IMR-90 (cell line): Measurements from ENCODE around the gene DNMT3A. TPM values are rescaled to one million over a fixed set of nuclear protein-coding genes. Genes with fewer than 3 reads are reported as not detected.

ENCODE experiments used
- ATAC-seq: fragments of 200-7000 bp; cut with Tn5 transposase; 2 replicates; pipeline ENCODE4 v1.9.1; 2020; ENCODE audit warnings: low read depth, mild to moderate bottlenecking, moderate library complexity
- BruUV-seq: library from RNA; stranded (reverse); fragments of 400-500 nt; replicated peaks from 2 replicates; lab custom pipeline; 2021; lab: Mats Ljungman, UMichigan
- CTCF ChIA-PET: fragments of 300-600 bp; formaldehyde crosslinking; extraction: SDS; loops from one replicate; lab custom pipeline; 2021; ENCODE audit warnings: antibody characterized with exemption; lab: Yijun Ruan, JAX
- POLR2A ChIA-PET: fragments of 300-600 bp; sonication (Branson Sonifier 250); formaldehyde crosslinking; loops from one replicate; lab custom pipeline; 2022; ENCODE audit warnings: antibody characterized with exemption; ENCODE audit not compliant: unreplicated experiment; lab: Charles Lee
- DNase-seq: peaks from one replicate; pipeline ENCODE4 v3.0.0; 2013
- H2AFZ ChIP-seq: replicated peaks from 2 replicates; pipeline ENCODE3; 2013; ENCODE audit warnings: low read length, mild to moderate bottlenecking; ENCODE audit not compliant: poor library complexity
- H2AK5ac ChIP-seq: 2 replicates; pipeline ENCODE4 v1.6.1; 2013; ENCODE audit warnings: low read depth, low read length, inconsistent platforms
- H2AK9ac ChIP-seq: replicated peaks from 2 replicates; pipeline ENCODE3; 2013; ENCODE audit warnings: mild to moderate bottlenecking, low read depth, low read length, moderate library complexity; ENCODE audit not compliant: poor library complexity
- H2BK120ac ChIP-seq: 2 replicates; pipeline ENCODE4 v1.6.1; 2013; ENCODE audit warnings: low read depth, low read length, inconsistent platforms
- H2BK15ac ChIP-seq: 3 replicates; pipeline ENCODE4 v1.6.1; 2013; ENCODE audit warnings: low read depth, low read length, inconsistent platforms
- H2BK20ac ChIP-seq: 2 replicates; pipeline ENCODE4 v1.6.1; 2013; ENCODE audit warnings: low read depth, mild to moderate bottlenecking, inconsistent platforms, low read length, moderate library complexity
- H2BK5ac ChIP-seq: 2 replicates; pipeline ENCODE4 v1.6.1; 2013; ENCODE audit warnings: mild to moderate bottlenecking, low read depth, low read length, inconsistent platforms; ENCODE audit not compliant: poor library complexity, severe bottlenecking
- H3K14ac ChIP-seq: replicated peaks from 2 replicates; pipeline ENCODE4 v1.6.1; 2013; ENCODE audit warnings: low read depth, low read length, inconsistent platforms
- H3K18ac ChIP-seq: 2 replicates; pipeline ENCODE4 v1.6.1; 2013; ENCODE audit warnings: low read depth, low read length, control low read depth
- H3K23ac ChIP-seq: 2 replicates; pipeline ENCODE4 v1.6.1; 2013; ENCODE audit warnings: low read depth, low read length, inconsistent platforms
- H3K27ac ChIP-seq: 2 replicates; pipeline ENCODE4 v1.5.1; 2013; ENCODE audit warnings: mild to moderate bottlenecking, control low read depth, low read length; ENCODE audit not compliant: insufficient read depth
- H3K27me3 ChIP-seq: 2 replicates; pipeline ENCODE4 v1.6.1; 2013; ENCODE audit warnings: low read length; ENCODE audit not compliant: control insufficient read depth, insufficient read depth
- H3K36me3 ChIP-seq: 2 replicates; pipeline ENCODE4 v1.6.1; 2013; ENCODE audit warnings: low read length, mixed read lengths; ENCODE audit not compliant: control insufficient read depth, insufficient read depth
- H3K4ac ChIP-seq: 2 replicates; pipeline ENCODE4 v1.6.1; 2013; ENCODE audit warnings: low read depth, low read length, inconsistent platforms
- H3K4me1 ChIP-seq: 2 replicates; pipeline ENCODE4 v1.6.1; 2013; ENCODE audit warnings: low read length, mixed read lengths; ENCODE audit not compliant: control insufficient read depth, insufficient read depth
- H3K4me2 ChIP-seq: 2 replicates; pipeline ENCODE4 v1.6.1; 2013; ENCODE audit warnings: low read depth, mild to moderate bottlenecking, control low read depth, low read length, moderate library complexity
- H3K4me3 ChIP-seq: 2 replicates; pipeline ENCODE4 v1.5.1; 2013; ENCODE audit warnings: low read depth, mild to moderate bottlenecking, control low read depth, low read length, moderate library complexity; ENCODE audit not compliant: insufficient read depth
- H3K56ac ChIP-seq: 2 replicates; pipeline ENCODE4 v1.6.1; 2013; ENCODE audit warnings: low read length, inconsistent platforms; ENCODE audit not compliant: insufficient read depth; ENCODE audit errors: extremely low read depth
- H3K79me1 ChIP-seq, 2 experiments: 2 replicates each; pipeline ENCODE4 v1.6.1; 2013; ENCODE audit warnings: low read length in 2 of 2, inconsistent platforms in 1 of 2, low read depth in 1 of 2
- H3K9ac ChIP-seq: 2 replicates; pipeline ENCODE4 v1.6.1; 2013; ENCODE audit warnings: low read depth, low read length, control low read depth
- H3K9me1 ChIP-seq: 2 replicates; pipeline ENCODE4 v1.6.1; 2013; ENCODE audit warnings: low read length, inconsistent platforms; ENCODE audit not compliant: insufficient read depth
- H3K9me3 ChIP-seq: 2 replicates; pipeline ENCODE4 v1.6.1; 2013; ENCODE audit warnings: low read length; ENCODE audit not compliant: control insufficient read depth, insufficient read depth
- H4K20me1 ChIP-seq: 2 replicates; pipeline ENCODE4 v1.6.1; 2013; ENCODE audit warnings: low read length, inconsistent platforms; ENCODE audit not compliant: insufficient read depth
- H4K5ac ChIP-seq: 2 replicates; pipeline ENCODE4 v1.6.1; 2013; ENCODE audit warnings: mild to moderate bottlenecking, low read depth, low read length, control low read depth
- H4K8ac ChIP-seq, 2 experiments: 2 replicates each; pipeline ENCODE4 v1.6.1; 2013; ENCODE audit warnings: low read depth in 2 of 2, low read length in 2 of 2, control low read depth in 1 of 2, inconsistent platforms in 1 of 2
- H4K91ac ChIP-seq: 2 replicates; pipeline ENCODE4 v1.6.1; 2013; ENCODE audit warnings: low read depth, low read length, inconsistent platforms; ENCODE audit not compliant: insufficient read depth
- BHLHE40 ChIP-seq: fragments of 150-350 bp; IDR thresholded peaks from 2 replicates; pipeline ENCODE4 v1.6.1; 2016; ENCODE audit warnings: mild to moderate bottlenecking, low read depth, low read length
- CEBPB ChIP-seq: IDR thresholded peaks from 2 replicates; pipeline ENCODE4 v1.6.1; 2012; ENCODE audit warnings: low read depth, low read length, improper control_type of control experiment
- CHD1 ChIP-seq: IDR thresholded peaks from 2 replicates; pipeline ENCODE4 v1.6.1; 2012; ENCODE audit warnings: low read depth, low read length, improper control_type of control experiment
- CTCF ChIP-seq: conservative IDR thresholded peaks from 2 replicates; pipeline ENCODE4 v1.5.1; 2012; ENCODE audit warnings: mild to moderate bottlenecking, low read depth, low read length, improper control_type of control experiment
- ELK1 ChIP-seq: fragments of 150-350 bp; IDR thresholded peaks from 2 replicates; pipeline ENCODE4 v1.6.1; 2016; ENCODE audit warnings: low read depth, mild to moderate bottlenecking, low read length, moderate library complexity, borderline replicate concordance
- FOS ChIP-seq: fragments of 150-350 bp; IDR thresholded peaks from 2 replicates; pipeline ENCODE4 v1.6.1; 2016; ENCODE audit warnings: low read depth, low read length
- MAFK ChIP-seq: IDR thresholded peaks from 2 replicates; pipeline ENCODE4 v1.6.1; 2012; ENCODE audit warnings: low read depth, low read length, improper control_type of control experiment
- MAZ ChIP-seq: IDR thresholded peaks from 2 replicates; pipeline ENCODE4 v1.6.1; 2012; ENCODE audit warnings: low read depth, mild to moderate bottlenecking, low read length, improper control_type of control experiment, moderate library complexity, borderline replicate concordance
- MXI1 ChIP-seq: IDR thresholded peaks from 2 replicates; pipeline ENCODE4 v1.6.1; 2012; ENCODE audit warnings: low read depth, mild to moderate bottlenecking, low read length, moderate library complexity, borderline replicate concordance
- NFE2L2 ChIP-seq: fragments of 150-350 bp; IDR thresholded peaks from 2 replicates; pipeline ENCODE4 v1.6.1; 2016; ENCODE audit warnings: low read depth, mild to moderate bottlenecking, low read length
- POLR2A ChIP-seq: IDR thresholded peaks from 2 replicates; pipeline ENCODE4 v1.6.1; 2012; ENCODE audit warnings: mild to moderate bottlenecking, low read depth, low read length
- RAD21 ChIP-seq: IDR thresholded peaks from 2 replicates; pipeline ENCODE4 v1.6.1; 2012; ENCODE audit warnings: low read length, improper control_type of control experiment
- RCOR1 ChIP-seq: IDR thresholded peaks from 2 replicates; pipeline ENCODE4 v1.6.1; 2012; ENCODE audit warnings: mild to moderate bottlenecking, low read length, improper control_type of control experiment; ENCODE audit not compliant: insufficient replicate concordance
- RFX5 ChIP-seq: IDR thresholded peaks from 2 replicates; pipeline ENCODE4 v1.8.0; 2012; ENCODE audit warnings: low read depth, mild to moderate bottlenecking, low read length, moderate library complexity
- SMC3 ChIP-seq: fragments of 150-350 bp; IDR thresholded peaks from 2 replicates; pipeline ENCODE4 v1.6.1; 2016; ENCODE audit warnings: low read depth, mild to moderate bottlenecking, antibody characterized with exemption, low read length, moderate library complexity
- USF2 ChIP-seq: fragments of 150-350 bp; IDR thresholded peaks from 2 replicates; pipeline ENCODE4 v1.6.1; 2017; ENCODE audit warnings: mild to moderate bottlenecking, antibody characterized with exemption, low read length, low read depth
- WGBS, 2 experiments: methylation state at CpG; one replicate each; pipeline versions ENCODE4 v1.1.5 to v1.1.7; 2013; ENCODE audit warnings: missing lambda C conversion rate in 2 of 2; ENCODE audit not compliant: insufficient read length in 1 of 2; ENCODE audit errors: extremely low coverage in 2 of 2; 5-methylcytosine and 5-hydroxymethylcytosine counted together
- dilution Hi-C: fragments of 300-500 bp; cut with HindIII; formaldehyde crosslinking; loops from one replicate; pipeline ENCODE4 v1.14.3; 2018; ENCODE audit warnings: low sequenced_read_pairs; ENCODE audit not compliant: unreplicated experiment
- in situ Hi-C: fragments of 300-500 bp; cut with MboI; formaldehyde crosslinking; loops from 3 replicates; pipeline ENCODE4 v1.14.3; 2019; ENCODE audit warnings: low sequenced_read_pairs, inconsistent platforms, mixed read lengths
- intact Hi-C: fragments of 100-400 bp; cut with micrococcal nuclease; formaldehyde crosslinking; loops from 2 replicates; pipeline ENCODE4 v1.10.0; 2022
- polyA plus RNA-seq, 3 experiments: library from polyadenylated mRNA; depleted of rRNA; stranded (reverse); fragments of >200 nt; gene quantifications; 2 replicates each; pipeline ENCODE4 v1.2.3, GENCODE V29; 2012; ENCODE audit warnings: low replicate concordance in 1 of 3
- total RNA-seq: library from RNA; depleted of rRNA; stranded (reverse); fragments of >200 nt; gene quantifications from 2 replicates; pipeline ENCODE4 v1.2.3, GENCODE V29; 2012

The DNMT3A gene
- total and polyA plus RNA-seq, 2 of the 4 experiments (the other 2 are of a cell fraction), result 4.4 to 9.7 TPM

- H3K4ac ChIP-seq, result no peak overlapping the region
- no peak overlapping the region for H2BK120ac ChIP-seq
- peaks cover 28% of the 10 kb centered on the region for H3K36me3 ChIP-seq
- POLR2A ChIA-PET, result no interaction called here
- H2BK20ac ChIP-seq, result no peak overlapping the region
- H3K4me1 ChIP-seq, result peaks cover 11% of the 10 kb centered on the region
- no peak overlapping the region for H4K91ac ChIP-seq
- no peak for TF ChIP-seq USF2
- TF ChIP-seq SMC3, result no peak
- no peak for TF ChIP-seq CEBPB
- TF ChIP-seq ELK1, result no peak
- no peak for TF ChIP-seq CTCF
- no peak for TF ChIP-seq BHLHE40
- no peak for TF ChIP-seq CHD1
- no peak for TF ChIP-seq MAFK
- TF ChIP-seq FOS, result no peak
- no peak for TF ChIP-seq RCOR1
- TF ChIP-seq MXI1, result no peak
- TF ChIP-seq POLR2A, result no peak
- no peak for TF ChIP-seq RFX5
- no peak for TF ChIP-seq MAZ
- no peak for TF ChIP-seq NFE2L2
- no peak for TF ChIP-seq RAD21
- H2AK9ac ChIP-seq, result no peak overlapping the region
- H3K14ac ChIP-seq, result no peak overlapping the region
- no peaks in the 10 kb centered on the region for H4K20me1 ChIP-seq
- H2AFZ ChIP-seq, result no peak overlapping the region
- H3K23ac ChIP-seq, result no peak overlapping the region
- H3K9ac ChIP-seq, result no peak overlapping the region
- no peaks in the 10 kb centered on the region for H3K9me1 ChIP-seq
- BruUV-seq, result no TSS peak
- no peak overlapping the region for H2BK5ac ChIP-seq
- no peak overlapping the region for H2BK15ac ChIP-seq
- H3K4me2 ChIP-seq, result no peak overlapping the region
- no peak overlapping the region for H3K27ac ChIP-seq
- H4K8ac ChIP-seq, result no peak overlapping the region
- no peak overlapping the region for H2AK5ac ChIP-seq
- intact Hi-C loops, result loop anchor here (10.0 kb wide), 1 partner anchor 308 kb away; no protein-coding TSS in a partner anchor
- no peaks in the 10 kb centered on the region for H3K27me3 ChIP-seq
- no peak overlapping the region for H3K56ac ChIP-seq
- H3K4me3 ChIP-seq, result no peak overlapping the region
- no CpG with 5 or more reads among the region's 2 CpGs for WGBS, 2 experiments
- CTCF ChIA-PET, result no interaction called here
- H3K18ac ChIP-seq, result no peak overlapping the region
- no peak for ATAC-seq
- in situ Hi-C loops, result no loop called here
- dilution Hi-C loops, result no loop called here
- no peaks in the 10 kb centered on the region for H3K79me1 ChIP-seq
- DNase-seq, result no peak
- no peaks in the 10 kb centered on the region for H3K9me3 ChIP-seq
- H4K5ac ChIP-seq, result no peak overlapping the region
These were observed 85.2 kb downstream of the DNMT3A start for GRCh38 chr2:25256488-25256875.
